DOHH2 (cell line): ENCODE results near the gene NNAT.

Experiments
- H3F3A ChIP-seq: fragments of 200-600 bp; sonication (generic), shearing (Covaris generic); 2 replicates; pipeline ENCODE4 v1.6.0; 2016; ENCODE audit warnings: antibody characterized with exemption, mild to moderate bottlenecking; ENCODE audit not compliant: control insufficient read depth, insufficient read depth
- H3K27ac ChIP-seq: fragments of 200-600 bp; sonication (generic); 2 replicates; pipeline ENCODE4 v1.5.1; 2014; ENCODE audit warnings: low read depth, mild to moderate bottlenecking, low read length, moderate library complexity
- H3K27me3 ChIP-seq: fragments of 200-600 bp; sonication (generic); 2 replicates; pipeline ENCODE4 v1.6.1; 2014; ENCODE audit warnings: mild to moderate bottlenecking, low read length, mixed read lengths; ENCODE audit not compliant: control insufficient read depth
- H3K36me3 ChIP-seq: fragments of 200-600 bp; sonication (generic); 2 replicates; pipeline ENCODE4 v1.6.1; 2014; ENCODE audit warnings: mild to moderate bottlenecking, low read length, moderate library complexity, mixed read lengths; ENCODE audit not compliant: control insufficient read depth
- H3K4me1 ChIP-seq: fragments of 200-600 bp; sonication (generic); 2 replicates; pipeline ENCODE4 v1.6.1; 2014; ENCODE audit warnings: mild to moderate bottlenecking, low read length, mixed read lengths; ENCODE audit not compliant: control insufficient read depth
- H3K4me2 ChIP-seq: fragments of 200-600 bp; sonication (generic); 2 replicates; pipeline ENCODE4 v1.6.0; 2014; ENCODE audit warnings: mild to moderate bottlenecking, low read length, moderate library complexity
- H3K4me3 ChIP-seq: fragments of 200-600 bp; sonication (generic); 2 replicates; pipeline ENCODE4 v1.5.1; 2014; ENCODE audit warnings: mild to moderate bottlenecking, low read length, mixed read lengths
- H3K79me2 ChIP-seq: fragments of 200-600 bp; sonication (generic); 2 replicates; pipeline ENCODE4 v1.6.1; 2014; ENCODE audit warnings: mild to moderate bottlenecking, low read length, mixed read lengths; ENCODE audit not compliant: control insufficient read depth
- H3K9me2 ChIP-seq: fragments of 200-600 bp; sonication (generic); replicated peaks from 2 replicates; pipeline ENCODE4 v1.6.1; 2014; ENCODE audit warnings: mild to moderate bottlenecking, low read length, mixed read lengths; ENCODE audit not compliant: control insufficient read depth
- H3K9me3 ChIP-seq: fragments of 200-600 bp; sonication (generic); 2 replicates; pipeline ENCODE4 v1.6.1; 2014; ENCODE audit warnings: antibody characterized with exemption, low read length, mixed read lengths; ENCODE audit not compliant: control insufficient read depth, insufficient read depth
- H4K20me1 ChIP-seq: fragments of 200-600 bp; sonication (generic); 2 replicates; pipeline ENCODE4 v1.6.0; 2014; ENCODE audit warnings: low read depth, mild to moderate bottlenecking, antibody characterized with exemption, low read length, moderate library complexity; ENCODE audit not compliant: control insufficient read depth, insufficient read depth
- EZH2phosphoT487 ChIP-seq: fragments of 200-600 bp; sonication (generic); IDR thresholded peaks from 2 replicates; pipeline ENCODE4 v1.6.1; 2017; ENCODE audit warnings: borderline replicate concordance, mild to moderate bottlenecking, antibody characterized with exemption, low read length, moderate library complexity, mixed read lengths
- TF ChIP-seq, protein P1 (sequence below): fragments of 200-600 bp; sonication (generic); IDR thresholded peaks from one replicate; pipeline ENCODE4 v1.5.1; 2014; ENCODE audit warnings: antibody characterized with exemption, mild to moderate bottlenecking, low read depth, low read length; ENCODE audit not compliant: poor library complexity, severe bottlenecking

NNAT gene

GRCh38 chr20:37511610-37512275, 9.3 kb upstream of the NNAT start:
- Histone ChIP-seq H3K4me2 (no peak overlapping the region), H3F3A (no peaks in the 10 kb centered on the region), H3K4me3 (no peak overlapping the region), H3K79me2 (no peaks in the 10 kb centered on the region), H3K9me2 (no peaks in the 10 kb centered on the region), H3K4me1 (peaks cover 20% of the 10 kb centered on the region), H3K27me3 (no peaks in the 10 kb centered on the region), H4K20me1 (no peaks in the 10 kb centered on the region), H3K27ac (no peak overlapping the region), H3K36me3 (peaks cover 17% of the 10 kb centered on the region; the same call in 1 of the 2 replicates), H3K9me3 (no peaks in the 10 kb centered on the region)
- TF ChIP-seq EZH2phosphoT487 = no peak
- TF ChIP-seq, protein P1, sequence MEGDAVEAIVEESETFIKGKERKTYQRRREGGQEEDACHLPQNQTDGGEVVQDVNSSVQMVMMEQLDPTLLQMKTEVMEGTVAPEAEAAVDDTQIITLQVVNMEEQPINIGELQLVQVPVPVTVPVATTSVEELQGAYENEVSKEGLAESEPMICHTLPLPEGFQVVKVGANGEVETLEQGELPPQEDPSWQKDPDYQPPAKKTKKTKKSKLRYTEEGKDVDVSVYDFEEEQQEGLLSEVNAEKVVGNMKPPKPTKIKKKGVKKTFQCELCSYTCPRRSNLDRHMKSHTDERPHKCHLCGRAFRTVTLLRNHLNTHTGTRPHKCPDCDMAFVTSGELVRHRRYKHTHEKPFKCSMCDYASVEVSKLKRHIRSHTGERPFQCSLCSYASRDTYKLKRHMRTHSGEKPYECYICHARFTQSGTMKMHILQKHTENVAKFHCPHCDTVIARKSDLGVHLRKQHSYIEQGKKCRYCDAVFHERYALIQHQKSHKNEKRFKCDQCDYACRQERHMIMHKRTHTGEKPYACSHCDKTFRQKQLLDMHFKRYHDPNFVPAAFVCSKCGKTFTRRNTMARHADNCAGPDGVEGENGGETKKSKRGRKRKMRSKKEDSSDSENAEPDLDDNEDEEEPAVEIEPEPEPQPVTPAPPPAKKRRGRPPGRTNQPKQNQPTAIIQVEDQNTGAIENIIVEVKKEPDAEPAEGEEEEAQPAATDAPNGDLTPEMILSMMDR = no peak

DNA sequence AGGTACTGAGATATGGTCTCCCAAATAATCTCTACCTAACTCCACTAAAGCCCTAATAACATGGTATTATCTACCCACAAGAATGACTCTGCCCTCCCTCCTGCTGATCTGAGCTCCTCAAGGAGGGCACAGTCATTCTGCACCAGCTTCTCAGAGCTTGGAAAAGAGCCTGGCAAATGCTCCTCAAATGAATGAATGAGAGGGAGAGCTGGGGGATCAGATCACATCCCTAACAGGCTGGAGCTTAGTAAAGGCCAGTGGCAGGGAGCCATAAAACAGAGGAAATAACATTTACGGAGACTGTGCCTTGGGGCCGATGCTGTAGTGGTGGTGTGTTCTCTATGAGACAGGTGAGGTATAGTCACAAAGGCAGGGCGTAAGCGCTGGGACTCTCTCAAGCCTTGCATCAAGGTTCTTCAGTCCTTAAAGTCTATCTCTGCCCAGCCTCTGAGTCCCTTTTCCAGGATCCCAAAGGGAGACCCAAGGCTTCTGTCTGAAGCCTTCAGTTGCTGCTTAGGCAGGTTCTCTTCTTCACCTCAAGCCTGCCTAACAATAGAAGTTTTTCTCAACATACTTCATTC, 7.2 kb upstream of the NNAT start:
- Histone ChIP-seq H3K9me3 (no peaks in the 10 kb centered on the region), H3K9me2 (no peaks in the 10 kb centered on the region), H3F3A (no peaks in the 10 kb centered on the region), H3K4me1 (no peaks in the 10 kb centered on the region; the same call in 1 of the 2 replicates), H3K27me3 (no peaks in the 10 kb centered on the region), H3K4me2 (no peak overlapping the region), H3K27ac (no peak overlapping the region), H3K4me3 (no peak overlapping the region), H3K79me2 (no peaks in the 10 kb centered on the region; the same call in 1 of the 2 replicates), H3K36me3 (peaks cover 17% of the 10 kb centered on the region; the same call in 1 of the 2 replicates), H4K20me1 (no peaks in the 10 kb centered on the region)
- TF ChIP-seq EZH2phosphoT487 = no peak
- TF ChIP-seq, protein P1 = no peak

DNA sequence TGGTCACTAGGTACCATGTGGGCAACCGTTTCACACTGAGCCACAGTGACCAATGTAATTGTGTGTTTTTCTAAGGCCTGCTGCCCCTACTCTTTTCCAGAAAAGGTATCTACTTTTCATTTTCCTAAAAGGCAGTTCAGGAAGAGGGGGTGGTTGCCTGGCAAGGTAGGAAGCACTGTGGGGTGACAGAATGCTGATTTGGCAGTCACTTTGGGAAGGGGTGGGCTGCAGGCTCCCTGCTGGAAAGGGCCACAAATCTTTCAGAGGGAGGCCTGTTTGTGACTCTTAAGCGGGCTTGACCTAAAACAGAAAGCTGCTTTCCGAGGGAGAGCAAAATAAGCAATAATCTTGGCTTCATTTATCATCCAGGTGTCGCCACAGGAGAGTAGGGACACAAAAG, 5.2 kb upstream of the NNAT start:
- Histone ChIP-seq H3K36me3 (peaks cover 17% of the 10 kb centered on the region; the same call in 1 of the 2 replicates), H3K79me2 (peaks cover 15% of the 10 kb centered on the region), H3F3A (no peaks in the 10 kb centered on the region)

More for the DNA sequence above, 5.2 kb upstream of the NNAT start:
- Histone ChIP-seq H3K9me3 (no peaks in the 10 kb centered on the region), H3K4me2 (no peak overlapping the region), H4K20me1 (no peaks in the 10 kb centered on the region), H3K27me3 (no peaks in the 10 kb centered on the region), H3K27ac (no peak overlapping the region), H3K4me1 (no peaks in the 10 kb centered on the region), H3K4me3 (no peak overlapping the region), H3K9me2 (no peaks in the 10 kb centered on the region)
- TF ChIP-seq EZH2phosphoT487 = no peak
- TF ChIP-seq, protein P1 = no peak
